ENCODE data around the gene PPP2R5D.
"Not testable (repeated sequence)": the region's sequence is repeated elsewhere in the genome, so short reads cannot be mapped to it uniquely, and the experiment has no call there.

The PPP2R5D gene

GRCh38 chr6:42984001-42984923 is at the start of gene PPP2R5D:
Gene PPP2R5D, plus strand, starts transcription at chr6:42984570. Its CDS starts 108 bp downstream, at chr6:42984678.
- peak; percentile 86 to 93 for DNase-seq (ENCODE audit: low read depth in 2 of 2, low spot score in 1 of 2)

GRCh38 chr6:42935322-42935721 is 49.0 kb upstream of the PPP2R5D start:
- no peak for DNase-seq (ENCODE audit: low read depth in 2 of 2, low spot score in 1 of 2)

- DNase-seq (ENCODE audit: low read depth in 2 of 2, low spot score in 1 of 2) = no peak
Observed at GRCh38 chr6:42936398-42936797, 48.0 kb upstream of the PPP2R5D start.

- no peak for DNase-seq (ENCODE audit: low read depth in 2 of 2, low spot score in 1 of 2)
Observed at GRCh38 chr6:42937548-42938427, 46.6 kb upstream of the PPP2R5D start.

- DNase-seq (ENCODE audit: low read depth in 2 of 2, low spot score in 1 of 2) = no peak
Observed at GRCh38 chr6:42938428-42938796, 46.0 kb upstream of the PPP2R5D start.

GRCh38 chr6:42938987-42939809 is 45.2 kb upstream of the PPP2R5D start:
- no peak for DNase-seq (ENCODE audit: low read depth in 2 of 2, low spot score in 1 of 2)

GRCh38 chr6:42939810-42940167 is 44.6 kb upstream of the PPP2R5D start:
- no peak for DNase-seq (ENCODE audit: low read depth in 2 of 2, low spot score in 1 of 2)

GRCh38 chr6:42940493-42941045 is 43.8 kb upstream of the PPP2R5D start:
- DNase-seq (ENCODE audit: low read depth in 2 of 2, low spot score in 1 of 2) = no peak

- DNase-seq (ENCODE audit: low read depth in 2 of 2, low spot score in 1 of 2) = not testable (repeated sequence)
Observed at GRCh38 chr6:42941356-42941755, 43.0 kb upstream of the PPP2R5D start.

- no peak for DNase-seq (ENCODE audit: low read depth in 2 of 2, low spot score in 1 of 2)
Observed at GRCh38 chr6:42942444-42942843, 41.9 kb upstream of the PPP2R5D start.

- no peak for DNase-seq (ENCODE audit: low read depth in 2 of 2, low spot score in 1 of 2)
Observed at GRCh38 chr6:42947950-42948349, 36.4 kb upstream of the PPP2R5D start.

GRCh38 chr6:42952389-42952788 is 32.0 kb upstream of the PPP2R5D start:
- no peak for DNase-seq (ENCODE audit: low read depth in 2 of 2, low spot score in 1 of 2)

GRCh38 chr6:42954405-42954804 is 30.0 kb upstream of the PPP2R5D start:
- DNase-seq (ENCODE audit: low read depth in 2 of 2, low spot score in 1 of 2) = not testable (repeated sequence)

- no peak for DNase-seq (ENCODE audit: low read depth in 2 of 2, low spot score in 1 of 2)
Observed at GRCh38 chr6:42958125-42958524, 26.2 kb upstream of the PPP2R5D start.

GRCh38 chr6:42959917-42960242 is 24.5 kb upstream of the PPP2R5D start:
- DNase-seq (ENCODE audit: low read depth in 2 of 2, low spot score in 1 of 2) = no peak

GRCh38 chr6:42960243-42961019 is 23.9 kb upstream of the PPP2R5D start, which contains the start of gene GNMT:
Gene GNMT, plus strand, starts transcription at chr6:42960754. Its CDS starts 14 bp downstream, at chr6:42960768.
- no peak for DNase-seq (ENCODE audit: low read depth in 2 of 2, low spot score in 1 of 2)

GRCh38 chr6:42961020-42961470 is 23.3 kb upstream of the PPP2R5D start:
- DNase-seq (ENCODE audit: low read depth in 2 of 2, low spot score in 1 of 2) = no peak

- DNase-seq (ENCODE audit: low read depth in 2 of 2, low spot score in 1 of 2) = no peak
Observed at GRCh38 chr6:42962096-42962495, 22.3 kb upstream of the PPP2R5D start.

- no peak for DNase-seq (ENCODE audit: low read depth in 2 of 2, low spot score in 1 of 2)
Observed at GRCh38 chr6:42962502-42963178, 21.7 kb upstream of the PPP2R5D start.

Measured in stimulated activated CD8-positive, alpha-beta memory T cell treated with anti-CD3 and anti-CD28 coated beads, Interleukin-4, amount 100 ng/mL, for 1 hour (primary cell).